Tongue (tissue), 2 donors: ENCODE measurements around the gene NOXRED1. TPM values are rescaled to one million over a fixed set of nuclear protein-coding genes. Genes with fewer than 3 reads are reported as not detected.

ENCODE experiments used
- small RNA-seq: library from RNA; depleted of rRNA; stranded (forward); fragments of <200 nt; gene quantifications from one replicate; pipeline ENCODE3, GENCODE V24; 2014; ENCODE audit warnings: low replicate concordance
- total RNA-seq: library from RNA; depleted of rRNA; stranded (reverse); fragments of >200 nt; gene quantifications from one replicate; pipeline ENCODE4 v1.2.3, GENCODE V29; 2014

The NOXRED1 gene
- total RNA-seq, 1 donor from 2014 or later, result not detected

Small RNA genes within 50 kb of the gene (small RNA-seq; reads per million reads assigned to genes)
- gene RF00404, result not detected

Other genes starting within 250 kb of the NOXRED1 start
- 0.92 TPM for gene TMEM63C, start 241.7 kb downstream of the NOXRED1 start, total RNA-seq
- gene NGB, start 152.3 kb downstream of the NOXRED1 start, total RNA-seq, result not detected
- gene POMT2, start 102.6 kb downstream of the NOXRED1 start, total RNA-seq, result 26.8 TPM
- 8.9 TPM for gene GSTZ1, start 102.5 kb downstream of the NOXRED1 start, total RNA-seq
- gene TMED8, start 46.4 kb downstream of the NOXRED1 start, total RNA-seq, result 7.2 TPM
- 0.51 TPM for gene SAMD15, start 46.1 kb downstream of the NOXRED1 start, total RNA-seq
- 21.1 TPM for gene VIPAS39, start 34.1 kb upstream of the NOXRED1 start, total RNA-seq
- 132 TPM for gene AHSA1, start 34.6 kb upstream of the NOXRED1 start, total RNA-seq
- not detected for gene ISM2, start 75.3 kb upstream of the NOXRED1 start, total RNA-seq
- gene SPTLC2, start 193.1 kb upstream of the NOXRED1 start, total RNA-seq, result 37.3 TPM